Measurements from ENCODE around the gene GMDS.
"Not testable (repeated sequence)": the region's sequence is repeated elsewhere in the genome, so short reads cannot be mapped to it uniquely, and the experiment has no call there.

DNA sequence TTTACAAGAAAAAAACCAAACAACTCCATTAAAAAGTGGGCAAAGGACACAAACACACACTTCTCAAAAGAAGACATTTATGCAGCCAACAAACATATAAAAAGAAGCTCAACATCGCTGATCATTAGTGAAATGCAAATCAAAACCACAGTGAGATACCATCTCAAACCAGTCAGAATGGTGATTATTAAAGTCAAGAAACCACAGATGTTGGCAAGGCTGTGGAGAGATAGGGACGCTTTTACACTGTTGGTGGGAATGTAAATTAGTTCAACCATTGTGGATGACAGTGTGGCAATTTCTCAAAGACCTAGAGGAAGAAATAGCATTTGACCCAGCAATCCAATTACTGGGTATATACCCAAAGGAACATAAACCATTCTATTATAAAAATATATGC, 554.7 kb downstream of the GMDS start:
- TF ChIP-seq, protein P1, sequence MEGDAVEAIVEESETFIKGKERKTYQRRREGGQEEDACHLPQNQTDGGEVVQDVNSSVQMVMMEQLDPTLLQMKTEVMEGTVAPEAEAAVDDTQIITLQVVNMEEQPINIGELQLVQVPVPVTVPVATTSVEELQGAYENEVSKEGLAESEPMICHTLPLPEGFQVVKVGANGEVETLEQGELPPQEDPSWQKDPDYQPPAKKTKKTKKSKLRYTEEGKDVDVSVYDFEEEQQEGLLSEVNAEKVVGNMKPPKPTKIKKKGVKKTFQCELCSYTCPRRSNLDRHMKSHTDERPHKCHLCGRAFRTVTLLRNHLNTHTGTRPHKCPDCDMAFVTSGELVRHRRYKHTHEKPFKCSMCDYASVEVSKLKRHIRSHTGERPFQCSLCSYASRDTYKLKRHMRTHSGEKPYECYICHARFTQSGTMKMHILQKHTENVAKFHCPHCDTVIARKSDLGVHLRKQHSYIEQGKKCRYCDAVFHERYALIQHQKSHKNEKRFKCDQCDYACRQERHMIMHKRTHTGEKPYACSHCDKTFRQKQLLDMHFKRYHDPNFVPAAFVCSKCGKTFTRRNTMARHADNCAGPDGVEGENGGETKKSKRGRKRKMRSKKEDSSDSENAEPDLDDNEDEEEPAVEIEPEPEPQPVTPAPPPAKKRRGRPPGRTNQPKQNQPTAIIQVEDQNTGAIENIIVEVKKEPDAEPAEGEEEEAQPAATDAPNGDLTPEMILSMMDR (IDR thresholded peaks at IDR 0.05 in 4 of 5, conservative IDR thresholded peaks at IDR 0.05 in 1 of 5) = not testable (repeated sequence)
- TF ChIP-seq POLR2A (IDR thresholded peaks at IDR 0.05) = not testable (repeated sequence)

All from gastrocnemius medialis (tissue), 4 donors.